Central memory CD4-positive, alpha-beta T cell (primary cell): ENCODE measurements around the gene SLC13A2.

Source experiments
- DNase-seq: peaks from one replicate; pipeline ENCODE4 v3.0.0; 2022

Gene SLC13A2

DNA sequence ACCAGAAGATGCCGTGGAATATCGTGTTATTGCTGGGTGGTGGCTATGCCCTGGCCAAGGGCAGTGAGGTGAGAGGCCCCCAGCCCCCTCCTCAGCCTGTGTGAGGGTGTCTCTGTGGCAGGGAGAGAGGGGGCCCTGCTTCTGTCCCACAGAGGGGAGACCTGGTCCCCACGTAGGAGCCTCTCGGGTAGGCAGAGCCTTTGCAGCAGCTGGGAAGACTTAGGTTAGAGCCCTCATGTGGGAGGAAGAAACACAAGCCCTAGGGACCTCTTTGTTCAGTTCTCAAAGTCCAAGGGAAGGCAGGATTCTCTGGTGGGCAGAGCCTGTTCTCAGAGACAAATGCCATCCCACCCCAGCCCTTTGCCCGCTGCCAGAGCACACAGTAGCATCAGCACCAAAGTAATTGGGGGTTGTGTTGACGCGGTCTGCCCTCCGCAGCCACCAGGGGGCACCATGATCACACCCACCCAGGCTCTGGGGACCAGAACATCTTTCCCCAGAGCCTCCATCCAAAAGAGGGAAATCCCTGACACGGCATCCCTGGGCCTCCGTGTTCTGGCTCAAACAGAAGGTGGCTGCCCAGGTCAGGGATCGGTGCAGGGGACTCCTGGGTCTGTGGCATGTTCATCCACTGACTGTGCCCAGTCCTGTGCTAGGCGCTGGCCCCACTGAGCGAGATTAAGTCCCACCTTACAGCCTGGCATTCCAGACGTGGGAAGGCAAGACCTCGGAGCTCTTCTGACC lies 21.2 kb downstream of the SLC13A2 start:
- DNase-seq, result peak; percentile 63

DNA sequence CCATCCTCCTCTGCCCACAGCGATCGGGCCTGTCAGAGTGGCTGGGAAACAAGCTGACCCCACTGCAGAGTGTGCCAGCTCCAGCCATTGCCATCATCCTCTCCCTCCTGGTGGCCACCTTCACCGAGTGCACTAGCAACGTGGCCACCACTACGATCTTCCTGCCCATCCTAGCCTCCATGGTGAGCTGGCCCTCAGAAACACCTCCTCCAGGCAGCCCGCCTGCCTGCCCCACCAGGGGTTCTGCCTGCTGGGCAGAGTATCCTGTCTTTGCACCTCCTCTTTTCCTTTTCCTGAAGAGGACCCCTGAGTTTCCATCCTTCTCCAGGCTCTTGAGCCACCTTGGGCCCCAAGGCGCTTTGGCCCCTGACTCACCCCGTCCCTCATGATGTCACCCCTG lies 22.2 kb downstream of the SLC13A2 start:
- DNase-seq, result no peak

DNA sequence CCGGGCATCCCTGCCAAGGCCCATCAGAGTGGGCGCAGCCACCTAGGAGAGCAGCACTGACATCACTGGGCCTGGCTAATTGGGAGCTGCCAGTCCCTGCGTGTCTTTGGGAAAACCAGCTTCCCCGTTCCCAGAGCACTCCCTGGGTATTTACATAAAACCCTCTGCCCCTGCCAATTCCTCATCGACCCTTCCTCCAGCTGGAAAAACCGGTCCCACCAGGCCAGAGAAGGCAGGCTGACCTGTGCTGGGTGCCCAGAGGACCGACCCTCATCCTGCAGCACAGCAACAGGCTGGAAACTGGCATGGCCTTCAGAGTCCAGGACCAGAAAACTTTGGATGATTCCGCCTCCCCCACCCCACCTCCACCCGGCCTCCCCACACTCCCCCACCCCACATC lies 24.5 kb downstream of the SLC13A2 start:
- DNase-seq, result no peak

DNA sequence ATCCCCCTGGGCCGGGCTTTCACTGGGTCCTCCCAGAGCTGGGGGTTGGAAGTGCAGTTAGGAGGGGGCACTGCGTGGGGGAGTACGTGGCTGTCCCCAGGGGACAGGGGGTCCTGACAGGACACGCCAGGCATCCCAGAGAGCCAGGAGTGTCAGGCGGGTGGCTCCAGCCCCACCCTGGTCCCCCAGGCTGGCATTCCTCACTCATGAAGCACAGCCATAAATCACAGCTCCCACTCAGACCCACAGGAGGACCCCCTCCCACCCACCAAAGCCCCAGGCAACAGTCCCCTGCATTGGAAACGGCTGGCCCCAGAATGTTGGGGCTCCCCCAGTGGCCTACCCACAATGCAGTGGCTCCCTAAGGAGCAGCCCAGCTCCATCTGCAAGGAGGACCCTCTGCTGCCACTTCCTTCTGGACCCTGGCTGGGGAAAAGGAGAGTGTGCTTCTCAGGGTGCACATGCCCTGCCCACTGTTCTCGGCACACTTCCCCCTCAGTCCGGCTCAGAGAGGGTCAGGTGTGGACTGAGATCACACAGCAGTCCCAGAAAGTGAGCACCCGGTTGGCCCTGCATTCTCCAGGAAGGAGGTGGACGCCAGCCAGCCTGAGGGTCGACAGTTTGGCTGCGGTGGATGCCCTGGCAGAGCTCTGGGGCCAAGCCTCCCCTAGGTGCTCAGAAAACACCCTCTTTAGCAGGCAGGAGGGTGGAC lies 25.4 kb downstream of the SLC13A2 start:
- no peak for DNase-seq

DNA sequence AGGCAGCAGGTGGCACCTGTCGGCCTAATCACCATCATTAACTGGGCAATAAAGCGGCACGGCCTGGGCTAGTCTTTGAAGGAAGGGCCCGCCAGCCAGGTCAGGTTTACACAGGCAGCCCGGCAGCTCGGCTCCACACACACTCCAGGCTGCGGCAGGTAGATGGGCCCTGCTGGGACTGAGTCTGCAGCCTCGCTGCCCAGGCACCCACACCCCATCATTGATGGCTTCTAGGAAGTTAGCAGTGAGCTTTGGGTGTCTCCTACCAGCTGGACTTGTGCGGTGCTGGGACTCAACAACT lies 25.9 kb downstream of the SLC13A2 start:
- no peak for DNase-seq

DNA sequence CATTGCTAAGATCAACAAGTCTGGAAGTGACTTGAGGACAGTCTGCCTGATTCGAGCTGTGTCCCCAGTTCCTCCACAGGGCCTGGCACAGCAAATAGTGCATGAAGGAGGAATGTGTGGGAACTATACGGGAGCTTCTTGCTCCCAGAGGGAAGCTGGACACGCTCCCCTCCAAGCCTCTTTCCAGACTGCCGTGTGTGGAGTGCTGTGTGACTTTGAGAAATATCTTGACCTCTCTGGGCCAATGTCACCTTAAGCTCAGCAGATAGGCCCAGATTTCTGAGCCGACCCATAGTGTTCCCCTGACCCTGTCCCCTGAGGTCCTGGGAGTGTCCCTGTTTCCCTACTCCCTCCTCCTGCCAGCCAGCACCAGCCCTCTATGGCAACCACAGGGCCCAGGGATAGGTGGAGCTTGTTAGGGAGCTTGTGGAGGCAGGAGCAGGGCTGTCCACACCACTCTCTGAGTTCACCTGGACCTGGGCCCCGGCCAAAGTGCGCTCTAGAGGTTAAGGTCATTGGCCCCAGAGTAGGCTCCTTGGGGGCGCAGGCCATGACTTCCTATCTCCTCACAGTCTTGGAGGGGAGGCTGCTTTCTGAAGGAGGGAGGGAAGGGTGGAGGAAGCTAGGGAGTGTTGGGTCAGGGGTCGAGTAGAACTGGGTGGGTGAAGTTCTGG lies 26.4 kb downstream of the SLC13A2 start:
- no peak for DNase-seq

DNA sequence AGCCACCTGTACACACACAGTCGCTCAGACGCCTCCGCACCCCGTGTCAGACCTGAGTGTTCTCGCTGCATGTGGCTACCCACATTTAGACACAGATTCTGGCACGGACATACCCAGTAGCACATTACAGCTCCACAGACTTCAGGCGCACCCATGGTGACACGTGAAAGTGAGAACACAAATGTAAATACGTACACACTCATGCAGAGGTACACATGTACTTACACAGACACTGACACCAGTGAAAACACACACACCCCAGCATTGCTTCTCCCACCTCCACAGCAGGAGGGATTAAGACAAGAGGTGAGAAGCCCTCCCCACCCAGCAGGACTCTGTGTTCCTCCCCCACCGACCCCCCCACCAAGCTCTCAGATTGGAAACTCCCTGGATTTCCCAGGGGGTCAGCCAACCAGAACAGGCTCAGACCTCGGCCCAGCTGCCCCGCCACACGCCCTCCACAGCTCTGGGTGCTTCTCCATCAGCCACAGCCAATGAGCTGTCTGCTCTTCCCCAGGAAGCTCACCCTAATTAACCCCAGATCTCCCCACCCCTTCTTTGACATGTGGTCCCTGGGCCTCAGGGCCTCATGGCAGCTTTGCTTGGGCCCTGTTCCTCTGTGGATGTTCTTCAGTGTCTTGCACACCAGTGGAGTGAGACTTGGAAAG lies 27.4 kb downstream of the SLC13A2 start:
- DNase-seq, result no peak

DNA sequence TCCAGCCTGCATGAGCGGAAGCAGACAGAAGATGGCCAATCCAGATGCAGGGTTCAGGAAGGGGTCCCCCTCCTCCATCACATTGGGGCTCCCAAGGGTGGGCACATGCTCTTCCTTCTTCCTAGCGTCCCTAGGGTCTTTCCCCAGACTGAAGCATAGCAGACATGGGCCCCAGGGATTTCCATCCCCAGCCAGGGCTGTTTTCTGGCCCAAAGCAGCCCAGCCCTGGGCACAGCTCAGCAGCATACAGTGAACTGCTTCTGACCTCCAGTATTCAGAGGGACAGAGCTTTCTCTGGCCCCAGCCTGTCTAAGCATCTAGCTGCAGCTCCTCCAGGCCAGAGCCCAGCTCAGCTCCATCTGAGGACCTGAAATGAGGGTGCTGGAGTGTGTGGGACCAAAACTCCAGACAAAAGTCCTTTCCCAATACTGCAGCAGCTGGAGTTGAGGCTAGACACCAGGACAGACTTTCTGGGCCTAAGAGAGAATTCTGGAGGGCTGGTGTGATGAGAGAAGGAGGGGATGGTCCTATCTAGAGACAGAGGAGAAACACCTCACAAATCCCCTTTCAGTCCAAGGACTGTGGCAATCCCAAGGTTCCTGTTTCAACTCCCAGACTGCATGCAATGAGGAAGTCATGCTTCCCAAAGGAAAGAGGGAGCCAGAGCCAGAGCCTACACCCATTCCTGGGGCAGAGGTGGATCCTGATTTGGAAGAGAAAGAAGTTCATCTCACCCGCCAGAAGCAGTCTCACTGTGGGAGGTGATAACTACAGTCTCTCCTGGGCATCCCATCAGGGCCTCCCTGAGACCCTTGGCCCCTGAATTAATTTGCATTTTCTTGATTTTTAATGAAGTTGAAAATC lies 28.2 kb downstream of the SLC13A2 start:
- DNase-seq, result no peak

DNA sequence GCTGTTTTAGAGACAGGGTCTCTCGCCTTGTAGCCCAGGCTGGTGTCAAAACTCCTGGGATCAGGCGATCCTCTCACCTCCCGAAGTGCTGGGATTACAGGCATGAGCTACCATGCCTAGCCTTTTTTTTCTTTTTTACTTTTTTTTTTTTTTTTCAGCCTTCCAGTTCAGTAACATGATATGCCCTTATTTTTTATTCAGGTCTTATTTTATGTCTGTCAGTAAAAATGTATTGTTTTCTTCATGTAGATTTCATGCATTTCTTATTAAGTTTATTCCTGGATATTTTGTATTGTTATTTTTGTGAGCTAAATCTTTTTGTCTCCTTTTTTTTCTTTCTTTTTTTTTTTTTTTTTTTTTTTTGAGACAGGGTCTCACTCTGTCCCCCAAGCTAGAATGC lies 30.0 kb downstream of the SLC13A2 start:
- DNase-seq, result no peak

DNA sequence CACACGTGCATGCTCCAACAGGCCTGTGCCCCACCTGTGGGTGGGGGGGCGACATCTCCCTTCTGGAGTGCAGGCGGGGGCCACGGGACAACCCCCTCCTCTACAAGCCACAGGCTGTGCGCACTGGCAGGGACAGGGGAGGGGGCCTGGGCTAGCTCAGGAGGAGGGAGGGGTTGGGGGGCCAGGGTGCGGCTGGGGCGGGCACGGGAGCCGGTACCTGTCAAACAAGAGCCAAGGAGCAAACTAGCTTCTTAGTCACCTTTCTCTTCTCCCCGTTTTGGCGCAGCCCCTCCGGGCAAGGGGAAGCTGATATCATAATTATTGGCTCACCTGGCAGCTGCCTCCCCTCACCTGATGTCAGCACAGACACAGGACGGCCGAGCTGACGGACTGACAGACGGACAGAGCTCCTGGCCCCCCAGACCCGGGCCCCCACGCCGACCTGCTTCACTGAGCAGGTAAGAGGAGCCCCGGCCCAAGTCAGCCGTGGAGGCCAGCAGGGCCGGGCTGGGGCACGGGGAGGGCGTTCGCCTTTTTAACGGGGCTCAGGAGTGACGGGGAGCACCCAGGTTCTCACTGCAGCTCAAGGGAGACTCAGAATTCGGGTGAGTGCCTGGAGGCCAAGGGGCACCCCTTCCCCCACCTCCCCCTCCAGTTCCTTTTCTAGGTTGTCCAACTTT lies 32.7 kb downstream of the SLC13A2 start, which contains the start of gene FOXN1:
Gene FOXN1 (plus strand): TSS at position 363 of the 680 bp plus-strand sequence. CDS start 17,622 bp downstream, outside the sequence.
- DNase-seq, result no peak

DNA sequence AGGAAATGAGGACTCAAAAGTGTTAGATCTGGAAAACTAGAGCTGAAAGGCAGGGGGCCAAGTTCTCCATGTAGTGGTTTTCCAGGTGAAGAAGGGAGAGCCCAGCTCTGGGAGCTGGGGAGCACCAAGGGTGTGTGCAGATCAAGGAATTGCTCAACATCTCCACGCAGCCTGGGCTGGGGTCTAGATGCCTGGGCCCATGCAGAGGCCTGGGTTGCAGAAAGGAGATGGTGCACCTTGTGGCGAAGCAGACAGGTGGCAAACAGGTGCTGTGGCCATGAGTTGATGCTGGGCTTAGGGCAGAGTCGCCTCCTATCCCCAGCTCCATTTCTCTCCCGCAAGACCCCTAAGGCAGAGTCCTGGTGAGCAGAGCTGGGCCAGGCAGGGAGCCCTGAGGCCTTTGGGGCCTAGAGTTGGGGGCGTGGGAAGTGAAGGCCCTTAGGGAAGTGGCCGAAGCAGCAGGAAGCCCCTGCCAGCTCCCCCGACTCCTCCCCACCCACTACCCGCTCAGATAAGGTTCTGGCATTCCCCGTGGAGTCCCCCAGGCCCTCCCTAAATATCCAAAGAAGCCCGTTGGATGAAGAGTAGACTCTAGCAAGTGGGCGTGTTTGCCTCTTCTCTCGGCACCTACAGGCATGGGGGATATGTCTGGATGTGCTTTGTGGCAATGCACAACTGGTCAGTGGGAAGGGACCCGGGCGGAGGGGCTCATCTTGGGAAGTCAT lies 33.5 kb downstream of the SLC13A2 start:
- DNase-seq, result no peak

DNA sequence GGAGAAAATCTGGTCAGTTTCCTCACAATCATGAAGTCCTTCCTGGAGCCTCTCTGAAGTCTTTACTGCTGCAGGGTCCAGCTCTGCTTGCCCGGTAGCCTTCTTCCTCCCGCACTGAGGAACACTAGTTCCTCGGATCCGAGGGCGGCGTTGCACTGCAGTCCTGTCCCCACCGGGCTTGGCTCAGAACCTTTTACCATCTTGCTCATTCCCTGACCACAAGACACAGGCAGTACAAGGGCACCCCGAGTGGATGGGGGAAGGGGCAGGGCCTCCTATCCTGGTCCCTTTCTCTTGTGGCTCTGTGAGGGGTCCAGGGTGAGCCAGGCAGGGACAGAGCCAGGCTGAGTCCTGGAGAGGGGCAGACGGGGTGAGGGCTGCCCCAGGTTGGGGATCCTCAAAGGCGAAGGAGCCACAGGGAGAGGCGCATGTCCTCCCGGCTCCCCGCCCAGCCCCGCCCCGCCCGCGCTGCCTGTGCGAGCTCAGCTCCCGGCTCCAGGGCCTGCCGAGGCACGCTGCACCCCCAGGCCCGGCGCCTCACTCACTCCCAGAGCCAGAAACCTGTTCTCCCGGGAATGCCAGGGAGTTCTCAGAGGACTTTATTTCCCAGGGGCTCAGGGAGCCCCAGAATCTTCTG lies 34.2 kb downstream of the SLC13A2 start:
- DNase-seq, result no peak

DNA sequence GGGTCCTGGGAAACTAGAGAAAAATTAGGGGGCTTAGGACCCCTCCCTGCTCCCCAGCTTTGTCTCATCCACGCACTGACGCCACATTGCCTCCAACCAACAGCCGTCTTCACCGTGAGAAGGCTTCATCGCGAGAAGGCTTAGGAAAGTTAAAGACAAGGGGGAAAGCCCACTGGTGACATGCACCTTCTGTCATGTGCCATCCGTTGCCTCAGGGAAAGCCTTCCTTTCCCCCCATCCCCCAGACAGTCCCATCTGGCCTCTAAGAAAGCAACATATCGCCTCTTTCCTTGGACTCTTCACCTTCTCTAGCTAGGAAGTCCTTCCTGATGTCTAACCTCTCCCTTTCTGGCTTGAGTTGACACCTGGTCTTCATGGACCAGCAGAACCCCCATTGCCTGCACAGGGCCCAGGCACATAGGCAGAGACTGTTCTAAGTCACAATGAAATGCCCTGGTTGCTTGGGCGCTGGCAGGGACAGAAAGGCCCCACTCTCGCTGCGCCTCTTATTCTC lies 34.8 kb downstream of the SLC13A2 start:
- no peak for DNase-seq

DNA sequence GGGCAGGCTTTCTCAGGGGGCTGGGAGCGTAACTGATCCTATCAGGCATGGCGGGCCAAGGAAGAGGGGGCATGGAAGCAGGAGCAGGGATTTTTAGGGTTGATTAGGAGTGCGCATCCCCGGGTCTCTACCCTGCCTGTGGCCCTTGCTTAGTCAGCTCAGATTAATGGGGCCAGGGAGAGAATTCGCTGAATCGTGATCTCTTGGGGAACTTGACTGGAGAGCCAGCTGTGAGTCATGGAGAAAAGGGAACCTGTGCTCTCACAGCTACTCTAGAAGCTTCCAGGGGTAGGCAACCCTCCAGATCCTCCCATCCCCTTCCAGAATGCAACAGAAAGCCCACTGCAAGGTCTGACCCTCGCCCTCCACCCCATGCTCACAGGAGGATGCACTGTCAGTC lies 36.3 kb downstream of the SLC13A2 start:
- no peak for DNase-seq

DNA sequence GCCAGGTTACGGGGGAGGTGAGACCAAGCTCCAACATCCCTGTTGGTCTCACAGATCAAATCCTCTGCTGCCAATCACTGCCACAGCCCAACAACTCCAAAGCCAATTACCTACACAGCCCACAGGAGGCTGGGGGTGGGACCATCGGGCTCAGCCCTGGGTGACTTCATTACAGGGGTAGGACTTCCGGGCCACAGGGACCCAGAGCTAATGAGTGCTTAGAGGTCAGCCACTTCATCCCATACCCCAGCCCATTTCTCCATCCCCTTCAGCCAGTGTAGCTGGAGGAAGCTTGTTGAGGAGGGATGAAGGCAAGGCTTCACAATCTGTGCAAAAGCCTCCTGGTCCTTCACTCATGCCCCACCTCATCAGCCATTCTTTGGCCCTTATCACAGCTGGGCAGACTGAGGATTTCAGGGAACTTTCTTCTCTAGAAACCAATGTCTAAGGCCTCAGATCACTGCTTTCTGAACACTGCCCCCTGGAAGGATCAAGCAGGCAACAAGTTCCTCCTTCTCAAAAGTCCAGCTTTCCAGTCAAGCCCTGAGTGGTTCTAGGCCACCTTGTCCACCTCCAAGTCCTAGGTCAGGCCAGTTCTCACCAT lies 38.5 kb downstream of the SLC13A2 start:
- no peak for DNase-seq

DNA sequence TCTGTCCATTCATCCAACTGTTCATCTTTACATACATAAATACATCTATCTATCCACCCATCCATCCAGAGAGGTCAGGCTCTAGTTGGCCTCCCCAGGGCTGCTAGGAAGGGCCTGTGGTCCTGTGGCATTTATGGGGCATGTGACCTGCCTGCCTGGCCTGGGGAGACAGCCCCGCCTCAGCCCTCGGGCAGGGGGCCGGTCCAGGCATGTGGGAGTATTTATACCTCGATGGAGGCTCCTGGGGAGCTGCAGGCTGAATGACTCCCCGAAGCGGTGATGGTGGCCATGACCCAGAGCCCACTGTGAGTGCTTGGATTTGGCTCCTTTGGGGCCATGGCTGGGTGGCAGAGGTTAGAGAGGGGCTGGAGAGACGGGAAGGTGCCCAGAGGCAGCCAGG lies 40.0 kb downstream of the SLC13A2 start:
- DNase-seq, result no peak

DNA sequence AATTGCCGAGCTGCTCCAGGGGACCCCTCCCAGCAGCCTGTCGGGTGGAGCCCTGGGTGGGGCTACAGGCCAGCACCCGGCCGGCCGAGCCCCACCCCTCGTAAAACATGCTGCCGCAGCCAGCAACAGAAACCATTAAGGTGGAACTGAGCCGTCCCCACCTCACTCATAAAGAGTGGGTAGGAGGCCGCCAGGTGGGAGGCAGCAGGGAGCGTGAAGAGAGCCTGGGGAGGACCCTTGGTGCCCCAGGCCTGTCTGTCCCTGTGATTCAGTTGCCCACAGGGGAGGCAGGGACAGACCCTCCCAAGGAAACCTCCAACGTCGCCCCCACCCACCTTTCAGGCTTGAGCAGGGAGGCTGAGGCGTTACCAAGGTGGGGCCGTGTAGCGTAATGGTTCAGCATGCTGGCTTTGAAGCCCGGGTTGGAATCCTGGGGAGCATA lies 41.1 kb downstream of the SLC13A2 start:
- DNase-seq, result no peak

DNA sequence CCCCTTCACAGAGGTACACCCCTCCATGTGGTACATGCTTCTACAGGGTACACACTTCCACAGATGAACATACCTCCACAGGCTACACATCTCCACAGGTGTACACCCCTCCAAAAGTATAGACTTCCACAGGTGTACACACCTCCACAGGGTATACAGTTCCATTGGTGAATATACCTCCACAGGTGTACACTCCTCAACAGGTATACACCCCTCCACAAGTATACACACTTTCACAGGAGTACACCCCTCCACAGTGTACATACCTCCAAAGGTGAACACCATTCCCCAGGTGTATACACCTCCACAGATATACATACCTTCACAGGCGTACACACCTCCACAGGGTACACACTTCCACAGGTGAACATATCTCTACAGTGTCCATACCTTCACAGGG lies 42.1 kb downstream of the SLC13A2 start:
- DNase-seq, result no peak

DNA sequence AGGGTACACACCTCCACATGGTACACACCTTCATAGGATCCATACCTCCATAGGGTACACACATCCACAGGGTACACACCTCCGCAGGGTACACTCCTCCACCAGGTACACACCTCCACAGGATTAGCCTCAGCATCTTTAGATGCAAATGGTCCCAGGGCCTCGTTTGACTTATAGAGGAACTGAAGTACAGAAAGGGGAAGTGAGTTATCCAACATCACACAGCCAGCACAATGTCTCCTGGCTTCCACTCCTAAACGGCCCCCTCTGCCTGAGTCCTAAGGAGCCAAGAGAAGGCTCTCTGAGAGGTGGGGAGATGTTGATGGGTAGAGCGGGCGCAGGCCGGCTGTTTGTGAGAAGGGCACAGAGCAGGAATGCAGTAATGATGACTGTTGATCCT lies 44.7 kb downstream of the SLC13A2 start:
- no peak for DNase-seq

DNA sequence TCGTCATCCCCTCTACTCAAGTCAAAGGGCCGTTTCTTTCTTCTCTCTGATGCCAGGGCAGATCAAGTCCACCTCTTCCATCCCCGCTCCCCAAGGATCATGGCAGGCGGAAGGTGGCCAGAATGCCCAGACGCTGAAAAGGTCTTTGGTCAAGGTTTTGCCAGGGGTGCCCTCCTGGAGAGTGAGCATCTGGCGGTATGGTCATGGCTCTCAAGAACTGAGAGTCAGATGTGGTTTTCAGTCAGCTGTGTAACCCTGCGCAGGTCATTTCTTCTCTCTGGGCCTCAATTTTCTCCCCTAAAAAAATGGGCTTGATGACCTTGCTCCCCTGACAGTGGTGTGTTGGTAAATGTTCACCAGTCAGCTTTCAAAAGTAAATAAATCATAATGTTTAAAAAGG lies 45.1 kb downstream of the SLC13A2 start:
- DNase-seq, result no peak
